IPS-15b (cell line): ENCODE measurements around the gene CCDC150.
"Not testable (repeated sequence)": the region's sequence is repeated elsewhere in the genome, so short reads cannot be mapped to it uniquely, and the experiment has no call there.

ENCODE experiments used
- H3K27me3 ChIP-seq: one replicate; pipeline ENCODE4 v1.6.1; 2013; ENCODE audit warnings: low read length; ENCODE audit not compliant: control insufficient read depth, insufficient read depth
- H3K36me3 ChIP-seq: one replicate; pipeline ENCODE4 v1.6.1; 2013; ENCODE audit warnings: low read length; ENCODE audit not compliant: control insufficient read depth, insufficient read depth
- H3K4me1 ChIP-seq: one replicate; pipeline ENCODE4 v1.6.1; 2013; ENCODE audit warnings: mild to moderate bottlenecking, low read length; ENCODE audit not compliant: control insufficient read depth, insufficient read depth
- H3K4me3 ChIP-seq: one replicate; pipeline ENCODE4 v1.5.1; 2013; ENCODE audit warnings: low read depth, low read length
- H3K9ac ChIP-seq: one replicate; pipeline ENCODE4 v1.6.1; 2013; ENCODE audit warnings: low read depth, mild to moderate bottlenecking, low read length
- H3K9me3 ChIP-seq: one replicate; pipeline ENCODE4 v1.6.1; 2013; ENCODE audit warnings: mild to moderate bottlenecking, low read length; ENCODE audit not compliant: control insufficient read depth, insufficient read depth

The CCDC150 gene

DNA sequence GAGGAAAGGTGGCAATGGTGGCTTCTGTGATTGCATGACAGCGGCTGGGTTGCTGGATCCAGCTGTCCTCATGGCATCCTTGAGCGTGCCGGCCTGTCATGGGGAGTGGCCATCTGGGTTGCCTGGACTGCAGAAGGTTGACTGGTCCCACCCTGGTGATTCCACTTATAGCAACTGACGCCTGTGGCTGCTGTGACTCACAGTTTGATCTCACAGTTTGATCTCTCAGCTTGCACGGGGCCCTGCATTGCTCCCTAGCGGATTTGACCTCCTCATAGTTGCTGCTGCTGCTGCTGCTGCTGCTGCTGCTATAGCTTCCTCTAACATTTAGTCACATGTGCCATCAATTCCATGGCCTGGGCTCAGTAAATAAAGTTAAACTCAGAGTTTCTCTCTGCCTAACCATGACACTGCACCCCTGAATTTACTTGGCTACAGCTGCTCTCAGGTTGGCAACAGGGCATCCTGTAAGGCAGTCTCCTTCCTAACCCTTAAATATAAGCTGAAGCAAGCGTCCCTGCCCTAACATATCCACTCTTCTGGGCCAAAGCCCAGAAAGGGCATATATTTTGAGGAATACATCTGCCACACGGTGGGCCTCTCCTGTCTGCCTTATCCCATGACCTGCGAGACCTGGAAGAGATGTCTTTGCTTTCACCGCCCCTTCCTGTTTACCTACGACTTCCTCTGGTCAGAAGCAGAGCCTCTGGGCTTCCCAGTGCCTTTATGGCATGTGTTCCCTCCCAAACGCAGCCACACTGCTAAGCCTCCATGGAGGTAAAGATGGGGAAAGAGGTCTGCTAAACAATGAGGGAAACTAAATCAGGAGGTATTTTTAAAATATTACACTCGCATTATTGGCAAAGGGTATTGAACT is 37.8 kb upstream of the CCDC150 start:
- Histone ChIP-seq H3K9ac (no peak overlapping the region), H3K4me1 (no peaks in the 10 kb centered on the region), H3K4me3 (no peak overlapping the region), H3K9me3 (no peaks in the 10 kb centered on the region), H3K27me3 (peaks cover under 1% of the 10 kb centered on the region), H3K36me3 (no peaks in the 10 kb centered on the region)

DNA sequence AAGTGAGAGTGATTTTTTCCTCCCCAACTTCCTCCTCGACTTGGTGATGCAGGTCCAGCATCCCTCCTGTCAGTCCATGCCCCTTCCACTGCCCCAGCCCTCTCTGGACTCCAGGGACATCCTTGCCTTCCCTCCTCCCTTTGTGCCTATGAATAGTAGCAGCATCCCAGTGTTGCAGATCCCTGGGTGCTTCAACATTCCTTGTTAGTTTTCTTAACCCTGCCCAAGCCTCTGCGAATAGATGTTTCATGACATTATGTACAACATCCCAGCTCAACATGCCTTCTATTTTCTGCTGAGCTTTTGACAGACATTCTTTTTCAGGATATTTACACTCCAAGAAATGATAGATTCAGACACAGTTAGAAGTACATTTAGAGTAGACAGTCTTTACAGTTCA is 35.3 kb upstream of the CCDC150 start:
- Histone ChIP-seq H3K9me3 (no peaks in the 10 kb centered on the region), H3K4me1 (no peaks in the 10 kb centered on the region), H3K36me3 (no peaks in the 10 kb centered on the region), H3K27me3 (no peaks in the 10 kb centered on the region), H3K9ac (no peak overlapping the region), H3K4me3 (no peak overlapping the region)

DNA sequence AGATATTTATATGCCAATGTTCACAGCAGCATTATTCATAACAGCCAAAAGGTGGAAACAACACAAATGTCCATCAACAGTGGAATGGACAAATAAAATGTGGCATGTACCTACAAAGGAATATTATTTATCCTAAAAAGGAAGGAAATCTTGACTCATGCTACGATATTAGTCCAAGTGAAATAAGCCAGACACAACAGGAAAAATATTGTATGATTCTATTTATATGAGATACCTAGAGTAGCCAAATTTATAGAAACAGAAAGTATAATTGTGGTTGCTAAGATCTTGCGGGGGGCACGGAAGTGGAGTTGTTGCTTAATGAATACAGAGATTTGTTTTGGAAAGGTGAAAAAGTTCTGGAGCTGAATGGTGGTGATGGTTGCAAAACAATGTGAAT is 33.0 kb upstream of the CCDC150 start:
- Histone ChIP-seq H3K9ac (no peak overlapping the region), H3K4me3 (no peak overlapping the region), H3K36me3 (no peaks in the 10 kb centered on the region), H3K4me1 (no peaks in the 10 kb centered on the region), H3K27me3 (no peaks in the 10 kb centered on the region), H3K9me3 (no peaks in the 10 kb centered on the region)

DNA sequence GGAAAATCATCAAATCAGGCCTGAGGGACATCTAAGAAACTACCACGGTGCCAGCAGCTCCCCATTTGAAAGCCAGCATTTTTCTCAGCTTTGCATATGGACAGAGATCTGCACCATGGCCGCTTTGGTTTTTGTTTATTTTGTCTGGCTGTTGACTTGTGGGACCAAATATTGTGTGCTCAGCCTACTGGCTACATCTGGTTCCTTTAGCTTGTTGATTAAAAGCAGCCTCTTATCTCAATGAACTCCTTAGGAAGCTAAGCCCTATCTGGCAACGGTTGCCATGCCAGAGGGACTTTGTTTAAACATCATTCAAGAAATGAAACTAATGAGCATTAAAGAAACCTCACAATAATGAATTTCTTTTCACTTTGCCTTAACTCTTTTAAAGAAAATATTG is 32.4 kb upstream of the CCDC150 start:
- H3K4me3 ChIP-seq = no peak overlapping the region
- no peaks in the 10 kb centered on the region for H3K27me3 ChIP-seq
- H3K9me3 ChIP-seq = no peaks in the 10 kb centered on the region
- no peak overlapping the region for H3K9ac ChIP-seq
- no peaks in the 10 kb centered on the region for H3K4me1 ChIP-seq
- H3K36me3 ChIP-seq = no peaks in the 10 kb centered on the region

DNA sequence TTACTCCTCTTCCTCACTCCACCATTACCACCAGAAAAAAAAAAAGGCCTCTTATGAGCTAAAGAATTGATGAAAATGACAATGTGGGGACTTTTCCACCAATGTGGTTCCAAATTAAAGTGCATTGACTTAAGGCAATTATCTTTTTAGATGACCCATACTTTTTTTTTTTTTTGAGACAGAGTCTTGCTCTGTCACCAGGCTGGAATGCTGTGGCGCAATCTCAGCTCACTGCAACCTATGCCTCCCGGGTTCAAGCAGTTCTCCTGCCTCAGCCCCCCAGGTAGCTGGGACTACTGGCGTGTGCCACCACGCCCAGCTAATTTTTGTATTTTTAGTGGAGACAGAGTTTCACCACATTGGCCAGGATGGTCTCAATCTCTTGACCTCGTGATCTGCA is 31.6 kb upstream of the CCDC150 start:
- H3K4me1 ChIP-seq = not testable (repeated sequence)

DNA sequence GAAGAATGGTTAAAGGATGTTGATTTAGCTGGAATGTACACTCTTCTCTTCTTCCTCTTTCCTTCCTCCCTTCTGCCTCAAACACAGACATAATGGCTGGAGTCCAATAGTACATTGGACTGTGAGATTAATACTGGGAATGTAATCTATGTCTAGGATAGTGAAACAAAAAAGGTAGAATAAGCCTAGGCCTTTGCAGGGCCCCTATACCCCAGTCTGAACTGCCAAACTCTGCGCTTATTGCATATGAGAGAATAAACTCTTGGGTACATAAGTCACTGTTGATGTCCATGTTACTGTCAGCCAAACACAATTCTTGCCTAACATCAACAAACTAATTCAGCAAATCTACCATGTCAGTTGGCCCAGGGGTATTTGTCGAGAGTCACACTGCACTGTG is 29.7 kb upstream of the CCDC150 start:
- Histone ChIP-seq H3K9ac (no peak overlapping the region), H3K4me1 (no peaks in the 10 kb centered on the region), H3K27me3 (no peaks in the 10 kb centered on the region), H3K36me3 (no peaks in the 10 kb centered on the region), H3K9me3 (no peaks in the 10 kb centered on the region), H3K4me3 (no peak overlapping the region)

More for the DNA sequence above, 31.6 kb upstream of the CCDC150 start:
- H3K4me3 ChIP-seq, H3K27me3 ChIP-seq, H3K9me3 ChIP-seq, H3K36me3 ChIP-seq, H3K9ac ChIP-seq: not testable (repeated sequence)

DNA sequence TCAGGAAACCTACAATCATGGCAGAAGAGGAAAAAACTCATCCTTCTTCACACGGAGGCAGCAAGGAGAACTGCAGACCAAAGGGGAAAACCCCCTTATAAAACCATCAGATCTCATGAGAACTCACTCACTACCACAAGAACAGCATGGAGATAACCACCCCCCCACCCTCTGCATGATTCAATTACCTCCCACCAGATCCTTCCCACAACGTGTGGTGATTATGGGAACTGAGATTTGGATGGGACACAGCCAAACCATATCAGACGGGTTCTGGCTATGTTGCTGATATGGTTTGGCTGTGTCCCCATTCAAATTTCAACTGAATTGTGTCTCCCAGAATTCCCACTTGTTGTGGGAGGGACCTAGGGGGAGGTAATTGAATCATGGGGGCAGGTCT is 28.7 kb upstream of the CCDC150 start:
- Histone ChIP-seq H3K4me1 (no peaks in the 10 kb centered on the region), H3K27me3 (no peaks in the 10 kb centered on the region), H3K36me3 (no peaks in the 10 kb centered on the region), H3K9me3 (no peaks in the 10 kb centered on the region), H3K4me3 (no peak overlapping the region), H3K9ac (no peak overlapping the region)

DNA sequence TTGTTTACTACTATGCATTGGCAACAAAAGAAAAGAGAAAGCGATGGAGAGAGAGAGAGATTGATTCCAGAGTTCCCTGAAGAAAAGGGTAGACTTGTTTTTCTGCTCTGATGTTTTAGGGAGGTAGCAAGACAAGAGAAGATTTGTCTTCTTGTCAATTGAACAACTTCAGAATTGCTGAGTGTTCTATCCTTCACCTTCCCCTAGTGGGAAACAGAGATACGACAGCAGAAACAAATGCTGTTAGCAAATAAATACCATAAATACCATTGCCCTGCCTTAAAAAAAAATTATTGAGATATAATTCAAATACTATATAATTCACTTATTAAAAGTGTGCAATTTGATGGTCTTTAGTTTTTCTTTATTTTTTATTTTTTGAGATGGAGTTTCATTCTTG is 26.2 kb upstream of the CCDC150 start:
- Histone ChIP-seq H3K4me1 (no peaks in the 10 kb centered on the region), H3K9me3 (no peaks in the 10 kb centered on the region), H3K9ac (no peak overlapping the region), H3K36me3 (no peaks in the 10 kb centered on the region), H3K4me3 (no peak overlapping the region), H3K27me3 (no peaks in the 10 kb centered on the region)

DNA sequence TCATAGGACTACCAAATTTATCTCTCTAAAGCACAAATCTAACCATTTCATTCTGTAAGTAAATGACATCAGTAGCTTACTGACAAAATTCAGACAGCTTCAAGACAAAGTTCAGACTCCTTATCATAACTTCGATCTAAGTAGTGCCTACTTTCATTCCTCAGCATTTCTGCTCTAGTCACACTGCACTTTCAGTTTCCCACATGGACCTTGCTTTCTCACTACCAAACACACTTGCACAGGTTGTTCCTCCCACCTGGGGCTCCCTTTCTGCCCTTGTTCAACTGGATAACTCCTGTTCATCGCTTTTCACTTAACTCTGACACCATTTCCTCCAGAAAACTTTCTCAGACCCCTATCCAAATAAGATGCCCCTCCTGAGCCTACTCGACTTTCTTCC is 22.1 kb upstream of the CCDC150 start:
- no peak overlapping the region for H3K4me3 ChIP-seq

DNA sequence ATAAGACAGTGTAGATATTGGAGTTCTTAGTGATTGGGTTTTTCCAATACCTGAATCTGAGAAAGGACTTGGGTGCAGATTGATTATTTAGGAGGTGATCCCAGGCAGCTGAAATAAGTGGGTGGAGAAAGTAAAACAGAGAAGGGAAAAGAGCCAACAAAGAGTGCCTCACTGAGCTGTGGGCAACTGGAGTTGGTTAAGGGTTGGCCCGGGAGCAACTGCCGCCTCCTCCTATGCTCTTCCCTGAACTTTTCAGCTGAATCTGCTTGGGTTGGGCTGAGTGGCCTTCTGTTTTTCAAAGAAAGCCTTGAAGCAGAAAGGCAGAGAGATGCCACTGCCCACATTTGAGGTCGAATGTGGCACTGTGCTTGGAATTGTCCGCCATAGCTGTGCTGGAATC is 20.9 kb upstream of the CCDC150 start:
- H3K9me3 ChIP-seq = no peaks in the 10 kb centered on the region
- H3K36me3 ChIP-seq = no peaks in the 10 kb centered on the region
- H3K4me3 ChIP-seq = no peak overlapping the region
- H3K4me1 ChIP-seq = no peaks in the 10 kb centered on the region
- H3K9ac ChIP-seq = no peak overlapping the region
- H3K27me3 ChIP-seq = no peaks in the 10 kb centered on the region

More for the DNA sequence above, 22.1 kb upstream of the CCDC150 start:
- Histone ChIP-seq H3K36me3 (no peaks in the 10 kb centered on the region), H3K4me1 (no peaks in the 10 kb centered on the region), H3K27me3 (no peaks in the 10 kb centered on the region), H3K9ac (no peak overlapping the region), H3K9me3 (no peaks in the 10 kb centered on the region)

DNA sequence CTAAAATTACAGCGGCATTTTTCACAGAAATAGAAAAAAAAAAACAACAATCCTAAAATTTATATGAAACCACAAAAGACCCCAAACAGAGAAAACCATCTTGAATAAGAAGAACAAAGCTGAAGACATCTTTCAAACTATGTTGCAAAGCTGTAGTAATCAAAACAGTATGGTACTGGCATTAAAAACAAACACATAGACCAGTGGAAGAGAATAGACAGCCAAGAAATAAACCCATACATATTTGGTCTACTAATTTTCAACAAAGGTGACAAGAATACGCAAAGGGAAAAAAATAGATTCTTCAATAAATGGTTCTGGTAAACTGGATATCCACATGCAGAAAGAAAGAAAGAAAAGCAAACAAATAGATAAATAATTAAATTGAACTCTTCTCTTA is 9.0 kb upstream of the CCDC150 start:
- no peaks in the 10 kb centered on the region for H3K4me1 ChIP-seq
- H3K9me3 ChIP-seq = no peaks in the 10 kb centered on the region
- H3K4me3 ChIP-seq = no peak overlapping the region
- no peaks in the 10 kb centered on the region for H3K36me3 ChIP-seq
- H3K27me3 ChIP-seq = no peaks in the 10 kb centered on the region
- H3K9ac ChIP-seq = no peak overlapping the region

DNA sequence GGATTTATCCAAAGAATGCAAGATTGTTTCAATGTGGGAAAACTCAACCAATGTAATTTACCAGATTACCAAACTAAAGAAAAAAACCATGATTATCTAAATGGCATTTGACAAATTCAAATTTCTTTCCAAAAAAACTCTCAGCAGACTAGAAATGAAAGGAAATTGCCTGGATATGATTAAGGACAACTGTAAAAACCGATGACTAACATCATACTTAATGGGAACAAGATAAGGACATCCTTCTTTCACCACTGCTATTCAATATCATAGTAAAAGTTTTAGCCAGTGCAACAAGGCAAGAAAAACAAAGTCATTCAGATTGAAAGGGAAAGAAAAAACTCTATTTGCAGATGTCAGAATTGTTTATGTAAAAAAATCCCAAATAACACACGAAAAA is 4.4 kb upstream of the CCDC150 start:
- peaks cover 2% of the 10 kb centered on the region for H3K4me1 ChIP-seq
- H3K9ac ChIP-seq = no peak overlapping the region
- no peak overlapping the region for H3K4me3 ChIP-seq

More for the DNA sequence above, 4.4 kb upstream of the CCDC150 start:
- no peaks in the 10 kb centered on the region for H3K27me3 ChIP-seq
- H3K36me3 ChIP-seq = no peaks in the 10 kb centered on the region
- no peaks in the 10 kb centered on the region for H3K9me3 ChIP-seq
